ENCODE data around the gene ADCY7. TPM values are rescaled to one million over a fixed set of nuclear protein-coding genes. Genes with fewer than 3 reads are reported as not detected.

ADCY7 gene
- total RNA-seq, 1 experiment from 2014 or later = 1.0 TPM

- DNase-seq (ENCODE audit: low spot score) = no peak
Measured at GRCh38 chr16:50267651-50268050, 1.3 kb downstream of the ADCY7 start.

- DNase-seq (ENCODE audit: low spot score) = no peak
Measured at GRCh38 chr16:50268352-50268751, 2.0 kb downstream of the ADCY7 start.

GRCh38 chr16:50269061-50269705 is 2.8 kb downstream of the ADCY7 start:
- no peak for DNase-seq (ENCODE audit: low spot score)

GRCh38 chr16:50269769-50270509 is 3.6 kb downstream of the ADCY7 start:
- DNase-seq (ENCODE audit: low spot score) = no peak

- no peak for DNase-seq (ENCODE audit: low spot score)
Measured at GRCh38 chr16:50270510-50271147, 4.3 kb downstream of the ADCY7 start.

- DNase-seq (ENCODE audit: low spot score) = no peak
Measured at GRCh38 chr16:50271148-50272041, 5.0 kb downstream of the ADCY7 start.

GRCh38 chr16:50272111-50272571 is 5.8 kb downstream of the ADCY7 start:
- no peak for DNase-seq (ENCODE audit: low spot score)

GRCh38 chr16:50272687-50273381 is 6.5 kb downstream of the ADCY7 start:
- DNase-seq (ENCODE audit: low spot score) = no peak

GRCh38 chr16:50273382-50273690 is 7.0 kb downstream of the ADCY7 start:
- DNase-seq (ENCODE audit: low spot score) = no peak

GRCh38 chr16:50273888-50274325 is 7.6 kb downstream of the ADCY7 start:
- DNase-seq (ENCODE audit: low spot score) = no peak

- DNase-seq (ENCODE audit: low spot score) = no peak
Measured at GRCh38 chr16:50274326-50275097, 8.2 kb downstream of the ADCY7 start.

- no peak for DNase-seq (ENCODE audit: low spot score)
Measured at GRCh38 chr16:50275098-50275415, 8.7 kb downstream of the ADCY7 start.

GRCh38 chr16:50275428-50276325 is 9.3 kb downstream of the ADCY7 start:
- no peak for DNase-seq (ENCODE audit: low spot score)

GRCh38 chr16:50276326-50276640 is 9.9 kb downstream of the ADCY7 start:
- DNase-seq (ENCODE audit: low spot score) = no peak

- no peak for DNase-seq (ENCODE audit: low spot score)
Measured at GRCh38 chr16:50276801-50277555, 10.6 kb downstream of the ADCY7 start.

- no peak for DNase-seq (ENCODE audit: low spot score)
Measured at GRCh38 chr16:50278251-50278650, 11.9 kb downstream of the ADCY7 start.

- no peak for DNase-seq (ENCODE audit: low spot score)
Measured at GRCh38 chr16:50279504-50279865, 13.1 kb downstream of the ADCY7 start.

GRCh38 chr16:50280932-50281331 is 14.6 kb downstream of the ADCY7 start:
- no peak for DNase-seq (ENCODE audit: low spot score)

All from HT-29 (cell line).